DND-41 (cell line): ENCODE measurements around the gene DOK6.

Experiments
- ATAC-seq: fragments of 200-7000 bp; cut with Tn5 transposase; 3 replicates; pipeline ENCODE4 v1.9.1; 2021; ENCODE audit warnings: low read depth; ENCODE audit not compliant: insufficient read depth
- DNase-seq: peaks from one replicate; pipeline ENCODE4 v3.0.0-alpha.2; 2020
- H2AFZ ChIP-seq: 2 replicates; pipeline ENCODE4 v1.6.0; 2012; ENCODE audit warnings: low read depth, low read length
- H3K27ac ChIP-seq: 2 replicates; pipeline ENCODE4 v1.5.1; 2012; ENCODE audit warnings: low read length, inconsistent platforms
- H3K27me3 ChIP-seq: fragments of 200-600 bp; sonication (generic); 2 replicates; pipeline ENCODE4 v1.6.0; 2012; ENCODE audit warnings: low read length, mild to moderate bottlenecking, inconsistent platforms; ENCODE audit not compliant: insufficient read depth, poor library complexity
- H3K36me3 ChIP-seq: 2 replicates; pipeline ENCODE4 v1.5.1; 2012; ENCODE audit warnings: low read length, inconsistent platforms; ENCODE audit not compliant: insufficient read depth
- H3K4me1 ChIP-seq: 2 replicates; pipeline ENCODE4 v1.5.1; 2012; ENCODE audit warnings: mild to moderate bottlenecking, low read length; ENCODE audit not compliant: insufficient read depth
- H3K4me2 ChIP-seq: 2 replicates; pipeline ENCODE4 v1.6.0; 2012; ENCODE audit warnings: mild to moderate bottlenecking, moderate library complexity, low read length, inconsistent platforms; ENCODE audit not compliant: insufficient read depth
- H3K4me3 ChIP-seq, 2 experiments: fragments of 200-600 bp in 1 of 2; shearing (Covaris generic) in 1 of 2; 2 replicates each; pipeline ENCODE4 v1.5.1; 2012 to 2016; ENCODE audit warnings: inconsistent platforms in 2 of 2, low read length in 2 of 2, mild to moderate bottlenecking in 2 of 2, low read depth in 1 of 2, moderate library complexity in 1 of 2
- H3K79me2 ChIP-seq: 2 replicates; pipeline ENCODE4 v1.6.0; 2012; ENCODE audit warnings: low read length, inconsistent platforms; ENCODE audit not compliant: insufficient read depth
- H3K9ac ChIP-seq: 2 replicates; pipeline ENCODE4 v1.6.0; 2012; ENCODE audit warnings: low read depth, mild to moderate bottlenecking, inconsistent platforms, low read length, moderate library complexity
- H3K9me3 ChIP-seq: 2 replicates; pipeline ENCODE4 v1.5.1; 2012; ENCODE audit warnings: low read length, moderate library complexity, mild to moderate bottlenecking, inconsistent platforms; ENCODE audit not compliant: insufficient read depth, severe bottlenecking
- H4K20me1 ChIP-seq: 2 replicates; pipeline ENCODE4 v1.6.0; 2012; ENCODE audit warnings: low read length; ENCODE audit not compliant: insufficient read depth
- EZH2 ChIP-seq: IDR thresholded peaks from 3 replicates; pipeline ENCODE4 v1.6.1; 2012; ENCODE audit warnings: borderline replicate concordance, low read depth, mild to moderate bottlenecking, moderate library complexity, low read length, inconsistent platforms; ENCODE audit not compliant: severe bottlenecking
- TF ChIP-seq, protein P1 (sequence below): IDR thresholded peaks from 2 replicates; pipeline ENCODE4 v1.5.1; 2012; ENCODE audit warnings: borderline replicate concordance, low read length, moderate library complexity, mild to moderate bottlenecking; ENCODE audit not compliant: poor library complexity, severe bottlenecking; ENCODE audit errors: extremely low read depth

The DOK6 gene

DNA sequence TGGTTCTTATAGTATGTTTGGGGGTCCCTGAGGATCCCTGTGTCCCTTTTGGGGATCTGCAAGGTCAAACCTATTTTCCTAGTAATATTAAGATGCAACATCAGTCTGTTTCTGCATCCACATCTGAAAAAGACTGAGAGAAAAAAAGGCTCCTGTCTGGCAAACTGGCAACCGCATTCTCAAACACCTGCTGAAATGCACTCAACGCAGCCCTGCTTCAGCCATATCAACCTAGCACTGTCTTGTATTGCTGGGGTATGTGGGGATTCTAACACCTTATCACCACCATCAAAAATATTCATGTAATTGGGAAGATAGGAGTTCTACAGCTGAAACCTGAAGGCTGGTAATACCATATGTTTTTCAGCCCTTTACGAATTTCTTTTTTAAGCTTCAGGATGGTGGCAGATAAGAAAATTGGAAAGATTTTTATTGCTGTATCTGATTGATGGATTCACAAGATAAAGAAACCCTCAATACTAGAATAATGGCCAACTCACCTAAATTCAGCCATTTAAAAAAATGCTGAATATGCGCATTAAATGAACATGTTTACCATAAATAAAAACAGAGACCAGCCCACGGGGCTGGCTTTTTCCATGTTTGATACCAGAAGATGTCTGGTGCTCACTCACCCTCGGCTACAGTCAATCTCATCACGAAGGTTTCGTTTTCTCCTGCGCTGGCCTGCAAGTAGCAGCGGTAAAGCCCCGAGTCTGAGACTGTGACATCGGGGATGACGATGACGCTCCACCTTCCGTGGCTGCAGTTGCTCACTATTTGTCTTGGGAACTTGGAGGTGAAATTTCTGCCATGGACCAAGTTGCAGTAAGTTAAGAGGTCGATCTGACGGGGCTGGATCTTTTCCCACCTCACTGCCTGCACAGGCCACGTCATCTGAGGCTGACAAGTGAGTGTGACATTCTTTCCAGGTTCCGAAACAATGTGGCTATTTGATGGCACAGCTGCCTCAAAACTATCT is 494.7 kb downstream of the DOK6 start:
- no peak overlapping the region for H3K27ac ChIP-seq
- H3K4me3 ChIP-seq, result no peak overlapping the region
- no peaks in the 10 kb centered on the region for H3K79me2 ChIP-seq
- H4K20me1 ChIP-seq, result no peaks in the 10 kb centered on the region
- H2AFZ ChIP-seq, result no peak overlapping the region
- no peak overlapping the region for H3K9ac ChIP-seq
- H3K4me1 ChIP-seq, result peaks cover 17% of the 10 kb centered on the region
- DNase-seq, result no peak
- no peak overlapping the region for H3K4me2 ChIP-seq
- ATAC-seq, result no peak
- no peak for TF ChIP-seq EZH2
- no peaks in the 10 kb centered on the region for H3K36me3 ChIP-seq
- H3K9me3 ChIP-seq, result no peaks in the 10 kb centered on the region
- H3K27me3 ChIP-seq, result no peaks in the 10 kb centered on the region

DNA sequence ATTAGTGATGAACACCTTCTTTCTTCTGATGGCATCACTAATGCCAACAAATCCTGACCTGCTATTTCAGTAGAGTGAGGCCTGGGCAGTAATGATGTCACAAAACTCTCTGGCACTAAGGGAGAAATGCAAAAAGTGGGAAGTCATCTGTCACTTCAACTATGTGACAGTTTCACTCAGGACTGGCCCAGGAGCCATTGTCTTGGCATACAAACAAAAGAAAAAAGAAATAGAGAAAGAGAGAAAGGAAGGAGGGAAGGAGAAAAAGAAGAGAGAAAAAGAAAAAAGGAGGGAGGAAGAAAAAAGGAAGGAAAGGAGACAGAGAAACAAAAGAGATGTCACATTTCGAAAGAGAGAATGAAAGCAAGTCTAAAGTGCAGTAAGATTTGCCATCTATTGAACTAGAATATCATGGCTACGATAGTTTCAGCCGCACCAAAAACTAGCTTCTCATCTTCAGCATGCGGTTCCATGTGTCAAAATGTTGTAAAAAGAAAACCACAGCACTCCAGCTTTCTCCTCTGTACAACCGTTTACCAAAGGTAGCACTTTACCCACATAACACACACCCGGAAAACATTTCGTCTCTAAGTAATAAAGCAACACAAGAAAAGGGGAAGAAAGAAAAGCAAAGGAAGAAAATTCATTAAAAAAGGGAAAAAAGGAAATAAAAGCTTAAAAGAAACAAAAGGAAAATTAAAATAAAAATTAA is 496.9 kb downstream of the DOK6 start:
- Histone ChIP-seq H4K20me1 (no peaks in the 10 kb centered on the region), H3K9me3 (no peaks in the 10 kb centered on the region), H3K9ac (no peak overlapping the region), H3K4me2 (peak overlapping the region; percentile 4; the same call in 1 of the 2 replicates), H3K4me1 (peaks cover 17% of the 10 kb centered on the region), H3K79me2 (no peaks in the 10 kb centered on the region), H3K27ac (no peak overlapping the region), H2AFZ (no peak overlapping the region), H3K27me3 (no peaks in the 10 kb centered on the region), H3K36me3 (no peaks in the 10 kb centered on the region), H3K4me3 (no peak overlapping the region)
- ATAC-seq, result peak; percentile 65
- TF ChIP-seq, protein P1, sequence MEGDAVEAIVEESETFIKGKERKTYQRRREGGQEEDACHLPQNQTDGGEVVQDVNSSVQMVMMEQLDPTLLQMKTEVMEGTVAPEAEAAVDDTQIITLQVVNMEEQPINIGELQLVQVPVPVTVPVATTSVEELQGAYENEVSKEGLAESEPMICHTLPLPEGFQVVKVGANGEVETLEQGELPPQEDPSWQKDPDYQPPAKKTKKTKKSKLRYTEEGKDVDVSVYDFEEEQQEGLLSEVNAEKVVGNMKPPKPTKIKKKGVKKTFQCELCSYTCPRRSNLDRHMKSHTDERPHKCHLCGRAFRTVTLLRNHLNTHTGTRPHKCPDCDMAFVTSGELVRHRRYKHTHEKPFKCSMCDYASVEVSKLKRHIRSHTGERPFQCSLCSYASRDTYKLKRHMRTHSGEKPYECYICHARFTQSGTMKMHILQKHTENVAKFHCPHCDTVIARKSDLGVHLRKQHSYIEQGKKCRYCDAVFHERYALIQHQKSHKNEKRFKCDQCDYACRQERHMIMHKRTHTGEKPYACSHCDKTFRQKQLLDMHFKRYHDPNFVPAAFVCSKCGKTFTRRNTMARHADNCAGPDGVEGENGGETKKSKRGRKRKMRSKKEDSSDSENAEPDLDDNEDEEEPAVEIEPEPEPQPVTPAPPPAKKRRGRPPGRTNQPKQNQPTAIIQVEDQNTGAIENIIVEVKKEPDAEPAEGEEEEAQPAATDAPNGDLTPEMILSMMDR, result no peak
- no peak for TF ChIP-seq EZH2
- no peak for DNase-seq

DNA sequence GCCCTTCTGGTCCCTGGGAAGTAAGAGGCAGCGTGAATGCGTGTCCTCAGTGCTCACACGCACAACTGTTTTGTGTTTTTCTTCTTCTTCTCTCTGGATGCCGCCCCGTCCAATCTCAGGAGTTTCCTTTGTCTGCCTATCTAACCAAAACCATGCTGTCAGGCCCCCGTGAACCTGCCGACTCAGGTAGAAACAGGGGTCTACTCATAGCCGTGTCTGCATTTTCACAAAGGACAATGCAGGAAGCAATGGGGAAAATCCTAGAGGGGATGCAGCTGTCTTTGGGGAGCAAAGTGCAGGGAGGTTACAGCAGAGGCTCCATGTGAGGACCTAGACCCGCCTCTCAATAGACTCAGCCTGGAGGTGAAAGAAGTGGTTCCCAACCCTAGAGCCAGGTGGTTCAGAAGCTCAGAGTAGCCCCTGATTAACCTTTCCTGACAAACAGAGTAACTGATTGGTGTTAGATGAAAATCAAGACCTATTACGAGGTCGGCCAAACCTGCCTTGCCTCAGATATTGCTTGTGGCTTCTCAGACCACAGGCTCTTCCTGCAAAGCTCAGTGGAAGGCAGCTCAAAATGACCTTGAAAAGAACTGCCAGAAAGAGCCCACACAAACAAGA is 497.7 kb downstream of the DOK6 start:
- DNase-seq (no peak), ATAC-seq (peak; percentile 55)
- no peak overlapping the region for H3K9ac ChIP-seq
- no peak for TF ChIP-seq EZH2
- TF ChIP-seq, protein P1, result no peak
- H3K9me3 ChIP-seq, result no peaks in the 10 kb centered on the region
- H3K4me1 ChIP-seq, result peaks cover 17% of the 10 kb centered on the region
- no peak overlapping the region for H3K27ac ChIP-seq
- no peak overlapping the region for H3K4me2 ChIP-seq
- no peaks in the 10 kb centered on the region for H4K20me1 ChIP-seq
- no peak overlapping the region for H3K4me3 ChIP-seq
- H2AFZ ChIP-seq, result no peak overlapping the region
- no peaks in the 10 kb centered on the region for H3K79me2 ChIP-seq
- H3K27me3 ChIP-seq, result no peaks in the 10 kb centered on the region
- no peaks in the 10 kb centered on the region for H3K36me3 ChIP-seq
